B cell (primary cell): ENCODE measurements around the gene CDK19.

ENCODE experiments used
- CTCF ChIP-seq: fragments of 200-600 bp; IDR thresholded peaks from one replicate; pipeline ENCODE4 v1.8.0; 2022; ENCODE audit warnings: antibody characterized with exemption, mild to moderate bottlenecking
- EZH2 ChIP-seq: IDR thresholded peaks from 2 replicates; pipeline ENCODE4 v1.6.1; 2012; ENCODE audit warnings: borderline replicate concordance, low read depth, mild to moderate bottlenecking, moderate library complexity, low read length; ENCODE audit not compliant: insufficient read depth, poor library complexity, severe bottlenecking

- TF ChIP-seq CTCF (no peak), EZH2 (no peak)
Observed at GRCh38 chr6:110593637-110594036, 221.6 kb downstream of the CDK19 start.
